H9 (cell line): ENCODE data around the gene AGPAT1. TPM values are rescaled to one million over a fixed set of nuclear protein-coding genes. Genes with fewer than 3 reads are reported as not detected.

Experiments used
- DNase-seq: peaks from one replicate; pipeline ENCODE4 v3.0.0-alpha.2; 2017
- H2AFZ ChIP-seq: one replicate; pipeline ENCODE4 v1.6.1; 2013; ENCODE audit warnings: mild to moderate bottlenecking, low read length, control low read depth, moderate library complexity
- H2AK5ac ChIP-seq: 2 replicates; pipeline ENCODE4 v1.6.1; 2013; ENCODE audit warnings: low read length, control low read depth, mixed read lengths; ENCODE audit not compliant: insufficient read length
- H2BK120ac ChIP-seq: one replicate; pipeline ENCODE4 v1.6.1; 2013; ENCODE audit warnings: low read depth, mild to moderate bottlenecking, low read length, control low read depth, inconsistent platforms; ENCODE audit not compliant: poor library complexity, severe bottlenecking
- H2BK12ac ChIP-seq: 2 replicates; pipeline ENCODE4 v1.6.1; 2013; ENCODE audit warnings: low read length, control low read depth, mixed read lengths, low read depth; ENCODE audit not compliant: insufficient read length
- H2BK15ac ChIP-seq: 2 replicates; pipeline ENCODE4 v1.6.1; 2013; ENCODE audit warnings: low read depth, low read length, control low read depth
- H2BK20ac ChIP-seq: one replicate; pipeline ENCODE4 v1.6.1; 2013; ENCODE audit warnings: low read depth, mild to moderate bottlenecking, low read length, control low read depth, inconsistent platforms; ENCODE audit not compliant: poor library complexity, severe bottlenecking
- H2BK5ac ChIP-seq: 2 replicates; pipeline ENCODE4 v1.6.1; 2013; ENCODE audit warnings: low read length, control low read depth, mixed read lengths; ENCODE audit not compliant: insufficient read length
- H3K14ac ChIP-seq: 2 replicates; pipeline ENCODE4 v1.6.1; 2013; ENCODE audit warnings: low read length, control low read depth; ENCODE audit not compliant: insufficient read depth
- H3K18ac ChIP-seq: 2 replicates; pipeline ENCODE4 v1.6.1; 2013; ENCODE audit warnings: low read depth, mild to moderate bottlenecking, mixed read lengths, low read length, control low read depth; ENCODE audit not compliant: insufficient read length
- H3K23ac ChIP-seq: 2 replicates; pipeline ENCODE4 v1.6.1; 2013; ENCODE audit warnings: low read length, control low read depth, mixed read lengths, low read depth; ENCODE audit not compliant: insufficient read length
- H3K23me2 ChIP-seq: 2 replicates; pipeline ENCODE4 v1.6.1; 2013; ENCODE audit warnings: low read depth, mild to moderate bottlenecking, mixed read lengths, low read length, control low read depth; ENCODE audit not compliant: insufficient read length, poor library complexity, severe bottlenecking
- H3K27ac ChIP-seq: 2 replicates; pipeline ENCODE4 v1.5.1; 2013; ENCODE audit warnings: low read length, control low read depth, mixed read lengths, low read depth; ENCODE audit not compliant: insufficient read length
- H3K27me3 ChIP-seq: 2 replicates; pipeline ENCODE4 v1.6.1; 2013; ENCODE audit warnings: low read length, control low read depth, inconsistent platforms; ENCODE audit not compliant: insufficient read depth
- H3K4ac ChIP-seq: 2 replicates; pipeline ENCODE4 v1.6.1; 2013; ENCODE audit warnings: low read depth, mild to moderate bottlenecking, control low read depth, inconsistent platforms, low read length, moderate library complexity
- H3K4me1 ChIP-seq: 2 replicates; pipeline ENCODE4 v1.6.1; 2013; ENCODE audit warnings: low read length, control low read depth, inconsistent platforms; ENCODE audit not compliant: insufficient read depth
- H3K4me2 ChIP-seq: 2 replicates; pipeline ENCODE4 v1.6.1; 2013; ENCODE audit warnings: low read length, control low read depth, mixed read lengths; ENCODE audit not compliant: insufficient read length, insufficient read depth
- H3K56ac ChIP-seq: 2 replicates; pipeline ENCODE4 v1.6.1; 2013; ENCODE audit warnings: low read depth, mild to moderate bottlenecking, mixed read lengths, low read length, control low read depth; ENCODE audit not compliant: insufficient read length
- H3K79me1 ChIP-seq: 2 replicates; pipeline ENCODE4 v1.6.1; 2013; ENCODE audit warnings: low read depth, mild to moderate bottlenecking, moderate library complexity, low read length, control low read depth, inconsistent platforms; ENCODE audit not compliant: insufficient read depth, poor library complexity, severe bottlenecking
- H3K79me2 ChIP-seq: 2 replicates; pipeline ENCODE4 v1.6.1; 2013; ENCODE audit warnings: low read length, control low read depth, inconsistent platforms; ENCODE audit not compliant: insufficient read depth
- H3K9ac ChIP-seq: 2 replicates; pipeline ENCODE4 v1.6.1; 2013; ENCODE audit warnings: low read length, control low read depth, mixed read lengths; ENCODE audit not compliant: insufficient read length; ENCODE audit errors: extremely low read depth
- H3K9me3 ChIP-seq: one replicate; pipeline ENCODE4 v1.6.1; 2013; ENCODE audit warnings: low read depth, low read length, inconsistent platforms; ENCODE audit not compliant: control insufficient read depth
- H3T11ph ChIP-seq: one replicate; pipeline ENCODE4 v1.6.1; 2013; ENCODE audit warnings: mild to moderate bottlenecking, low read length, control low read depth, inconsistent platforms
- H4K20me1 ChIP-seq: one replicate; pipeline ENCODE4 v1.6.1; 2013; ENCODE audit not compliant: control insufficient read depth, insufficient read length, insufficient read depth
- H4K5ac ChIP-seq: 2 replicates; pipeline ENCODE4 v1.6.1; 2013; ENCODE audit warnings: low read depth, mild to moderate bottlenecking, mixed read lengths, low read length, control low read depth; ENCODE audit not compliant: insufficient read length
- H4K8ac ChIP-seq: replicated peaks from 2 replicates; pipeline ENCODE4 v1.6.1; 2013; ENCODE audit warnings: low read length, control low read depth, mixed read lengths, low read depth; ENCODE audit not compliant: insufficient read length
- H4K91ac ChIP-seq: 2 replicates; pipeline ENCODE4 v1.6.1; 2013; ENCODE audit warnings: low read depth, mild to moderate bottlenecking, moderate library complexity, mixed read lengths, low read length, control low read depth; ENCODE audit not compliant: insufficient read length
- H3K27ac Mint-ChIP-seq, 3 experiments: 2 replicates in 2 of 3; 3 replicates in 1 of 3; pipeline ENCODE4 v1.8.0; 2020 to 2021; ENCODE audit warnings: mixed read lengths in 3 of 3, mild to moderate bottlenecking in 1 of 3, moderate library complexity in 1 of 3
- H3K27me3 Mint-ChIP-seq: 2 replicates; pipeline ENCODE4 v1.8.0; 2021; ENCODE audit warnings: low read depth, mild to moderate bottlenecking, moderate library complexity, mixed read lengths
- H3K36me3 Mint-ChIP-seq, 3 experiments: 2 replicates in 2 of 3; 3 replicates in 1 of 3; pipeline ENCODE4 v1.8.0; 2020 to 2021; ENCODE audit warnings: low read depth in 3 of 3, mixed read lengths in 3 of 3; ENCODE audit not compliant: insufficient read depth in 1 of 3
- H3K4me1 Mint-ChIP-seq, 2 experiments: 2 replicates each; pipeline ENCODE4 v1.8.0; 2020; ENCODE audit warnings: mixed read lengths in 2 of 2
- H3K4me3 Mint-ChIP-seq, 2 experiments: 2 replicates in 1 of 2; 3 replicates in 1 of 2; pipeline ENCODE4 v1.8.0; 2020 to 2021; ENCODE audit warnings: mild to moderate bottlenecking in 2 of 2, mixed read lengths in 2 of 2, moderate library complexity in 1 of 2
- H3K9me3 Mint-ChIP-seq, 2 experiments: 2 replicates in 1 of 2; 3 replicates in 1 of 2; pipeline ENCODE4 v1.8.0; 2020; ENCODE audit warnings: mild to moderate bottlenecking in 2 of 2, mixed read lengths in 2 of 2, moderate library complexity in 1 of 2
- WGBS: extraction: QIAGEN DNeasy Blood & Tissue Kit; methylation state at CpG from one replicate; pipeline ENCODE4 v1.1.7; 2013; ENCODE audit warnings: missing lambda C conversion rate, low lambda C conversion rate, mixed read lengths; ENCODE audit not compliant: insufficient read length; ENCODE audit errors: extremely low coverage; 5-methylcytosine and 5-hydroxymethylcytosine counted together
- total RNA-seq: library from RNA; stranded (reverse); gene quantifications from 2 replicates; pipeline ENCODE4 v1.2.1, GENCODE V29; 2021
- TF ChIP-seq, protein P1 (sequence below): fragments of 200-600 bp; sonication (generic); conservative IDR thresholded peaks from 3 replicates; pipeline ENCODE4 v1.8.0; 2021; ENCODE audit warnings: antibody characterized with exemption, mild to moderate bottlenecking

AGPAT1 gene
- total RNA-seq, 1 experiment from 2014 or later = 89.5 TPM

DNA sequence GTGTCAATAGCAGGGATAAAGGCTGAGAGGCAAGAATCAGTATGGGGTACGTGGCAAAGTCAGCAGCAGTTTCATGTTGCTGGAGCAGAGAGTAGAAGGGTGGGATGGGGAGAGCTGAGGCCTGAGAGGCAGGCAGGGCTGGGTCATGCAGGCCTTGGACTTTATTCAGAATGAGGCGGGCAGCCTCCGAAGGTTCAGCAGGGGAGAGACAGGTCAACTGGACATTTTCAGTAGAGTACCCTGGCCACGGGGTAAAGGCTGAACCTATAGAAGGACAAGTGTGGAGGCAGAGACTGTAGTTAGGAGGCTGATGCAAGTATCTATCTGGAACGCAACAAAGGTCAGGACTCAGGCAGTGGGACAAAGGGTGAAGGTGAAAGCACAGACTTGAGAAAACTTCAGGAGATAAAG, 34.3 kb upstream of the AGPAT1 start:
- H3K4me1 Mint-ChIP-seq = no peaks in the 10 kb centered on the region
- H2BK5ac ChIP-seq = no peak overlapping the region
- H3K9me3 Mint-ChIP-seq = peaks cover 0 to 3% of the 10 kb centered on the region in 2 experiments; a peak in 2 of 5 replicates
- H3K4me3 Mint-ChIP-seq = no peak overlapping the region
- H3K4ac ChIP-seq = no peak overlapping the region
- no peak overlapping the region for H3K23ac ChIP-seq
- no peak overlapping the region for H2BK20ac ChIP-seq
- H4K20me1 ChIP-seq = no peaks in the 10 kb centered on the region
- H3K23me2 ChIP-seq = no peaks in the 10 kb centered on the region
- H3K4me1 ChIP-seq = no peaks in the 10 kb centered on the region
- H2AFZ ChIP-seq = no peak overlapping the region
- no peaks in the 10 kb centered on the region for H3K36me3 Mint-ChIP-seq
- no peak overlapping the region for H3K27ac ChIP-seq
- H2BK15ac ChIP-seq = no peak overlapping the region
- no peaks in the 10 kb centered on the region for H3K79me2 ChIP-seq
- H3K9ac ChIP-seq = no peak overlapping the region
- no peak overlapping the region for H4K8ac ChIP-seq
- H2BK120ac ChIP-seq = no peak overlapping the region
- TF ChIP-seq, protein P1, sequence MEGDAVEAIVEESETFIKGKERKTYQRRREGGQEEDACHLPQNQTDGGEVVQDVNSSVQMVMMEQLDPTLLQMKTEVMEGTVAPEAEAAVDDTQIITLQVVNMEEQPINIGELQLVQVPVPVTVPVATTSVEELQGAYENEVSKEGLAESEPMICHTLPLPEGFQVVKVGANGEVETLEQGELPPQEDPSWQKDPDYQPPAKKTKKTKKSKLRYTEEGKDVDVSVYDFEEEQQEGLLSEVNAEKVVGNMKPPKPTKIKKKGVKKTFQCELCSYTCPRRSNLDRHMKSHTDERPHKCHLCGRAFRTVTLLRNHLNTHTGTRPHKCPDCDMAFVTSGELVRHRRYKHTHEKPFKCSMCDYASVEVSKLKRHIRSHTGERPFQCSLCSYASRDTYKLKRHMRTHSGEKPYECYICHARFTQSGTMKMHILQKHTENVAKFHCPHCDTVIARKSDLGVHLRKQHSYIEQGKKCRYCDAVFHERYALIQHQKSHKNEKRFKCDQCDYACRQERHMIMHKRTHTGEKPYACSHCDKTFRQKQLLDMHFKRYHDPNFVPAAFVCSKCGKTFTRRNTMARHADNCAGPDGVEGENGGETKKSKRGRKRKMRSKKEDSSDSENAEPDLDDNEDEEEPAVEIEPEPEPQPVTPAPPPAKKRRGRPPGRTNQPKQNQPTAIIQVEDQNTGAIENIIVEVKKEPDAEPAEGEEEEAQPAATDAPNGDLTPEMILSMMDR = no peak
- no peak for DNase-seq
- WGBS = no CpG with 5 or more reads among the region's 5 CpGs
- peaks cover 7% of the 10 kb centered on the region; the same call in 1 of the 2 replicates for H3K27me3 Mint-ChIP-seq
- H3K9me3 ChIP-seq = no peaks in the 10 kb centered on the region
- no peak overlapping the region for H3K4me2 ChIP-seq
- no peak overlapping the region for H3K56ac ChIP-seq
- H3K14ac ChIP-seq = no peak overlapping the region
- H3K79me1 ChIP-seq = no peaks in the 10 kb centered on the region
- H4K91ac ChIP-seq = no peak overlapping the region
- H2BK12ac ChIP-seq = no peak overlapping the region
- no peak overlapping the region for H3K27ac Mint-ChIP-seq
- H3T11ph ChIP-seq = no peak overlapping the region
- no peak overlapping the region for H2AK5ac ChIP-seq
- no peaks in the 10 kb centered on the region for H3K27me3 ChIP-seq
- no peak overlapping the region for H4K5ac ChIP-seq
- H3K18ac ChIP-seq = no peak overlapping the region
